HCT116 (cell line): ENCODE measurements around the gene ACYP2.

Source experiments
- CEBPB ChIP-seq: IDR thresholded peaks from 2 replicates; pipeline ENCODE4 v1.6.1; 2012; ENCODE audit warnings: low read depth
- EZH2 ChIP-seq: fragments of 200-600 bp; sonication (generic); IDR thresholded peaks from 2 replicates; pipeline ENCODE4 v1.6.1; 2017; ENCODE audit warnings: antibody characterized with exemption, mixed run types
- EZH2phosphoT487 ChIP-seq: fragments of 200-600 bp; IDR thresholded peaks from 2 replicates; pipeline ENCODE4 v1.6.1; 2018; ENCODE audit warnings: antibody characterized with exemption, borderline replicate concordance
- FOSL1 ChIP-seq: IDR thresholded peaks from 2 replicates; pipeline ENCODE4 v1.6.1; 2012; ENCODE audit warnings: low read depth
- JUND ChIP-seq: IDR thresholded peaks from 2 replicates; pipeline ENCODE4 v1.6.1; 2012
- POLR2A ChIP-seq: IDR thresholded peaks from 2 replicates; pipeline ENCODE4 v1.7.0; 2011; ENCODE audit warnings: borderline replicate concordance; ENCODE audit not compliant: insufficient read depth, insufficient read length; ENCODE audit errors: extremely low read depth
- POLR2AphosphoS5 ChIP-seq: IDR thresholded peaks from 2 replicates; pipeline ENCODE4 v1.6.1; 2011; ENCODE audit warnings: mild to moderate bottlenecking, low read depth, low read length, moderate library complexity
- SP1 ChIP-seq: IDR thresholded peaks from 2 replicates; pipeline ENCODE4 v1.6.1; 2012; ENCODE audit warnings: low read depth
- ZNF274 ChIP-seq: fragments of 200-500 bp; sonication (Bioruptor generic); IDR thresholded peaks from 2 replicates; pipeline ENCODE4 v1.6.1; 2014; ENCODE audit warnings: mild to moderate bottlenecking, low read depth, low read length, inconsistent platforms
- TF ChIP-seq, protein P1 (sequence below): IDR thresholded peaks from 2 replicates; pipeline ENCODE4 v1.6.1; 2012
- TF ChIP-seq, protein P2 (sequence below), 3 experiments: fragments of 200-600 bp in 1 of 3; sonication (generic) in 1 of 3; IDR thresholded peaks in 2 of 3; conservative IDR thresholded peaks in 1 of 3; 2 replicates each; pipeline ENCODE4 v1.5.1; 2012 to 2017; ENCODE audit warnings: low read depth in 2 of 3, low read length in 2 of 3, antibody characterized with exemption in 1 of 3, borderline replicate concordance in 1 of 3, control low read depth in 1 of 3, mild to moderate bottlenecking in 1 of 3, mixed read lengths in 1 of 3, mixed run types in 1 of 3, moderate library complexity in 1 of 3; ENCODE audit not compliant: insufficient read depth in 1 of 3
- TF ChIP-seq, protein P3 (sequence below): IDR thresholded peaks from 2 replicates; pipeline ENCODE4 v1.6.1; 2012
- TF ChIP-seq, protein P4 (sequence below): IDR thresholded peaks from 2 replicates; pipeline ENCODE4 v1.6.1; 2012; ENCODE audit warnings: low read depth
- TF ChIP-seq, protein P5 (sequence below): IDR thresholded peaks from 2 replicates; pipeline ENCODE4 v1.6.1; 2011; ENCODE audit warnings: mild to moderate bottlenecking, low read length, moderate library complexity; ENCODE audit not compliant: insufficient replicate concordance; ENCODE audit errors: extremely low read depth

DNA sequence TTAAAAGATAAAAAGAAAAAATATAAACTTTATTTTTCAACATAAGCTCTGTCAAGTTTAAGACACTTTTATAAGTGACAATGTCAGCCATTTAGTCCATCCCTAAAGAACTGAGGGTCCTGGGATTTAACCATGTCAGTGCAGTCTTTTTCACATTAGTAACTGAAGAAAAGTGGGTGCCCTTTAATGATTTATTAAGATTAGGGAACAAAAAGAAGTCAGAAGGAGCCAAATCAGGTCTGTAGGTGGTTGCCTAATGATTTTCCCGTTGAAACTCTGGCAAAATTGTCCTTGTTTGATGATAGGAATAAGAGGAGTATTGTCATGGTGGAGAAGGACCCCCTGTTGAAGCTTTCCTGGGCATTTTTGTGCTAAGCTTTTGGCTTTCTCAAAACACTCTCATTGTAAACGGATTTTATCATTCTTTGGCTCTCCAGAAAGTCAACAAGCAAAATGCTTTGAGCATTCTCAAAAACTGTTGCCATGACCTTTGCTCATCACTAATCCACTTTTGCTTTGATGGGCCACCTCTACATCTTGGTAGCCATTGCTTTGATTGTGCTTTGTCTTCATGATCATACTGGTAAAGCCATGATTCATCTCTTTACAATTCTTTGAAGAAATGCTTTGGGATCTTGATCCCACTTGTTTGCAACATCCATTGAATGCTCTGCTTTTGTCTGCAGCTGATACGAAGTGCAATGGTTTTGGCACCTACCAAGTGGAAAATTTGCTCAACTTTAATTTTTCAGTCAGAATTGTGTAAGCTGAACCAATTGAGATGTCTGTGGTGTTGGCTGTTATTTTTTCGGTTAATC, 118.6 kb downstream of the ACYP2 start:
- TF ChIP-seq POLR2AphosphoS5 (no peak), POLR2A (no peak), SP1 (no peak), CEBPB (no peak), EZH2phosphoT487 (no peak), ZNF274 (no peak), JUND (no peak), EZH2 (no peak), FOSL1 (no peak)
- TF ChIP-seq, protein P1, sequence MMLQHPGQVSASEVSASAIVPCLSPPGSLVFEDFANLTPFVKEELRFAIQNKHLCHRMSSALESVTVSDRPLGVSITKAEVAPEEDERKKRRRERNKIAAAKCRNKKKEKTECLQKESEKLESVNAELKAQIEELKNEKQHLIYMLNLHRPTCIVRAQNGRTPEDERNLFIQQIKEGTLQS, result no peak
- TF ChIP-seq, protein P2, sequence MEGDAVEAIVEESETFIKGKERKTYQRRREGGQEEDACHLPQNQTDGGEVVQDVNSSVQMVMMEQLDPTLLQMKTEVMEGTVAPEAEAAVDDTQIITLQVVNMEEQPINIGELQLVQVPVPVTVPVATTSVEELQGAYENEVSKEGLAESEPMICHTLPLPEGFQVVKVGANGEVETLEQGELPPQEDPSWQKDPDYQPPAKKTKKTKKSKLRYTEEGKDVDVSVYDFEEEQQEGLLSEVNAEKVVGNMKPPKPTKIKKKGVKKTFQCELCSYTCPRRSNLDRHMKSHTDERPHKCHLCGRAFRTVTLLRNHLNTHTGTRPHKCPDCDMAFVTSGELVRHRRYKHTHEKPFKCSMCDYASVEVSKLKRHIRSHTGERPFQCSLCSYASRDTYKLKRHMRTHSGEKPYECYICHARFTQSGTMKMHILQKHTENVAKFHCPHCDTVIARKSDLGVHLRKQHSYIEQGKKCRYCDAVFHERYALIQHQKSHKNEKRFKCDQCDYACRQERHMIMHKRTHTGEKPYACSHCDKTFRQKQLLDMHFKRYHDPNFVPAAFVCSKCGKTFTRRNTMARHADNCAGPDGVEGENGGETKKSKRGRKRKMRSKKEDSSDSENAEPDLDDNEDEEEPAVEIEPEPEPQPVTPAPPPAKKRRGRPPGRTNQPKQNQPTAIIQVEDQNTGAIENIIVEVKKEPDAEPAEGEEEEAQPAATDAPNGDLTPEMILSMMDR (IDR thresholded peaks at IDR 0.05 in 2 of 3, conservative IDR thresholded peaks at IDR 0.05 in 1 of 3; ENCODE audit: borderline replicate concordance in 1 of 3, insufficient read depth in 1 of 3, low read depth in 2 of 3, low read length in 2 of 3), result no peak
- TF ChIP-seq, protein P3, sequence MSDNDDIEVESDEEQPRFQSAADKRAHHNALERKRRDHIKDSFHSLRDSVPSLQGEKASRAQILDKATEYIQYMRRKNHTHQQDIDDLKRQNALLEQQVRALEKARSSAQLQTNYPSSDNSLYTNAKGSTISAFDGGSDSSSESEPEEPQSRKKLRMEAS, result no peak
- TF ChIP-seq, protein P4, sequence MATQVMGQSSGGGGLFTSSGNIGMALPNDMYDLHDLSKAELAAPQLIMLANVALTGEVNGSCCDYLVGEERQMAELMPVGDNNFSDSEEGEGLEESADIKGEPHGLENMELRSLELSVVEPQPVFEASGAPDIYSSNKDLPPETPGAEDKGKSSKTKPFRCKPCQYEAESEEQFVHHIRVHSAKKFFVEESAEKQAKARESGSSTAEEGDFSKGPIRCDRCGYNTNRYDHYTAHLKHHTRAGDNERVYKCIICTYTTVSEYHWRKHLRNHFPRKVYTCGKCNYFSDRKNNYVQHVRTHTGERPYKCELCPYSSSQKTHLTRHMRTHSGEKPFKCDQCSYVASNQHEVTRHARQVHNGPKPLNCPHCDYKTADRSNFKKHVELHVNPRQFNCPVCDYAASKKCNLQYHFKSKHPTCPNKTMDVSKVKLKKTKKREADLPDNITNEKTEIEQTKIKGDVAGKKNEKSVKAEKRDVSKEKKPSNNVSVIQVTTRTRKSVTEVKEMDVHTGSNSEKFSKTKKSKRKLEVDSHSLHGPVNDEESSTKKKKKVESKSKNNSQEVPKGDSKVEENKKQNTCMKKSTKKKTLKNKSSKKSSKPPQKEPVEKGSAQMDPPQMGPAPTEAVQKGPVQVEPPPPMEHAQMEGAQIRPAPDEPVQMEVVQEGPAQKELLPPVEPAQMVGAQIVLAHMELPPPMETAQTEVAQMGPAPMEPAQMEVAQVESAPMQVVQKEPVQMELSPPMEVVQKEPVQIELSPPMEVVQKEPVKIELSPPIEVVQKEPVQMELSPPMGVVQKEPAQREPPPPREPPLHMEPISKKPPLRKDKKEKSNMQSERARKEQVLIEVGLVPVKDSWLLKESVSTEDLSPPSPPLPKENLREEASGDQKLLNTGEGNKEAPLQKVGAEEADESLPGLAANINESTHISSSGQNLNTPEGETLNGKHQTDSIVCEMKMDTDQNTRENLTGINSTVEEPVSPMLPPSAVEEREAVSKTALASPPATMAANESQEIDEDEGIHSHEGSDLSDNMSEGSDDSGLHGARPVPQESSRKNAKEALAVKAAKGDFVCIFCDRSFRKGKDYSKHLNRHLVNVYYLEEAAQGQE, result no peak
- TF ChIP-seq, protein P5, sequence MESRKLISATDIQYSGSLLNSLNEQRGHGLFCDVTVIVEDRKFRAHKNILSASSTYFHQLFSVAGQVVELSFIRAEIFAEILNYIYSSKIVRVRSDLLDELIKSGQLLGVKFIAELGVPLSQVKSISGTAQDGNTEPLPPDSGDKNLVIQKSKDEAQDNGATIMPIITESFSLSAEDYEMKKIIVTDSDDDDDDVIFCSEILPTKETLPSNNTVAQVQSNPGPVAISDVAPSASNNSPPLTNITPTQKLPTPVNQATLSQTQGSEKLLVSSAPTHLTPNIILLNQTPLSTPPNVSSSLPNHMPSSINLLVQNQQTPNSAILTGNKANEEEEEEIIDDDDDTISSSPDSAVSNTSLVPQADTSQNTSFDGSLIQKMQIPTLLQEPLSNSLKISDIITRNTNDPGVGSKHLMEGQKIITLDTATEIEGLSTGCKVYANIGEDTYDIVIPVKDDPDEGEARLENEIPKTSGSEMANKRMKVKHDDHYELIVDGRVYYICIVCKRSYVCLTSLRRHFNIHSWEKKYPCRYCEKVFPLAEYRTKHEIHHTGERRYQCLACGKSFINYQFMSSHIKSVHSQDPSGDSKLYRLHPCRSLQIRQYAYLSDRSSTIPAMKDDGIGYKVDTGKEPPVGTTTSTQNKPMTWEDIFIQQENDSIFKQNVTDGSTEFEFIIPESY, result no peak
